Right renal cortex interstitium (tissue), 3 donors: ENCODE measurements around the gene SETD6. TPM values are rescaled to one million over a fixed set of nuclear protein-coding genes. Genes with fewer than 3 reads are reported as not detected.

ENCODE experiments used
- DNase-seq, 3 donors: peaks; one replicate each; pipeline ENCODE4 v3.0.0-alpha.2; 2013; ENCODE audit warnings: low read depth in 3 of 3, low spot score in 2 of 3
- polyA plus RNA-seq, 3 donors: library from polyadenylated mRNA; unstranded; fragments of 120-200 nt; gene quantifications; one replicate each; pipeline ENCODE4 v1.2.1, GENCODE V29; 2013; ENCODE audit not compliant: insufficient read length in 3 of 3

SETD6 gene
- polyA plus RNA-seq, 3 donors, result 24.8 to 31.1 (median 29.1) TPM

- DNase-seq, result no peak
Observed at GRCh38 chr16:58507195-58507962, 7.9 kb upstream of the SETD6 start.

- DNase-seq, result no peak
Observed at GRCh38 chr16:58507963-58508670, 7.2 kb upstream of the SETD6 start.

GRCh38 chr16:58508671-58509251, 6.6 kb upstream of the SETD6 start:
- DNase-seq, result no peak

GRCh38 chr16:58509256-58510096, 5.8 kb upstream of the SETD6 start:
- no peak for DNase-seq

GRCh38 chr16:58510097-58510775, 5.1 kb upstream of the SETD6 start:
- no peak for DNase-seq

- no peak for DNase-seq
Observed at GRCh38 chr16:58510776-58511628, 4.3 kb upstream of the SETD6 start.

- DNase-seq, result no peak
Observed at GRCh38 chr16:58511933-58512815, 3.1 kb upstream of the SETD6 start.

- no peak for DNase-seq
Observed at GRCh38 chr16:58513874-58514273, 1.4 kb upstream of the SETD6 start.

- no peak for DNase-seq
Observed at GRCh38 chr16:58515871-58516767, 802 bp downstream of the SETD6 start.

GRCh38 chr16:58516768-58517107, 1.4 kb downstream of the SETD6 start:
- no peak for DNase-seq

- DNase-seq, result no peak
Observed at GRCh38 chr16:58518083-58518979, 3.0 kb downstream of the SETD6 start.

GRCh38 chr16:58518980-58519368, 3.7 kb downstream of the SETD6 start:
- no peak for DNase-seq

GRCh38 chr16:58519707-58520106, 4.4 kb downstream of the SETD6 start:
- no peak for DNase-seq

- no peak for DNase-seq
Observed at GRCh38 chr16:58530179-58530578, 14.9 kb downstream of the SETD6 start.

- no peak for DNase-seq
Observed at GRCh38 chr16:58532414-58532813, 17.1 kb downstream of the SETD6 start.

- DNase-seq, result no peak
Observed at GRCh38 chr16:58533751-58534470, 18.6 kb downstream of the SETD6 start.
